Pancreas (tissue), 10 donors: ENCODE data around the gene BPTF. TPM values are rescaled to one million over a fixed set of nuclear protein-coding genes. Genes with fewer than 3 reads are reported as not detected.
"Not testable (repeated sequence)": the region's sequence is repeated elsewhere in the genome, so short reads cannot be mapped to it uniquely, and the experiment has no call there.

Experiments
- ATAC-seq, 4 donors: fragments of 200-7000 bp; cut with Tn5 transposase; one replicate each; pipeline versions ENCODE4 v1.8.0 to v1.9.1; 2020; ENCODE audit warnings: mild to moderate bottlenecking in 4 of 4, moderate library complexity in 4 of 4
- DNase-seq, 6 donors: peaks; one replicate each; pipeline ENCODE4 v3.0.0-alpha.2; 2020
- FAIRE-seq: peaks from 2 replicates; lab custom pipeline; 2012; peaks lifted over from hg19 to GRCh38; lab: Jason Lieb, UNC
- H3K27ac ChIP-seq, 4 donors: fragments of 200-600 bp; sonication (generic); 1 replicate in 3 of 4; 2 replicates in 1 of 4; pipeline versions ENCODE4 v1.5.0 to v1.8.0; 2020
- H3K27me3 ChIP-seq, 4 donors: fragments of 200-600 bp; one replicate each; pipeline ENCODE4 v1.8.0; 2021
- H3K36me3 ChIP-seq, 3 donors: fragments of 200-600 bp; sonication (generic) in 1 of 3; one replicate each; pipeline versions ENCODE4 v1.5.0 to v1.8.0; 2020 to 2021
- H3K4me1 ChIP-seq, 3 donors: fragments of 200-600 bp; one replicate each; pipeline ENCODE4 v1.8.0; 2021
- H3K4me3 ChIP-seq, 4 donors: fragments of 200-600 bp; sonication (generic) in 2 of 4; one replicate each; pipeline versions ENCODE4 v1.5.0 to v1.8.0; 2020 to 2021
- H3K9me3 ChIP-seq, 4 donors: fragments of 200-600 bp; one replicate each; pipeline ENCODE4 v1.8.0; 2021
- CTCF ChIP-seq, 4 donors: fragments of 200-600 bp; sonication (generic) in 3 of 4; IDR thresholded peaks; one replicate each; pipeline versions ENCODE4 v1.5.0 to v1.8.0; 2021; ENCODE audit warnings: antibody characterized with exemption in 4 of 4
- WGBS, 2 donors: extraction: QIAGEN DNeasy Blood & Tissue Kit; methylation state at CpG; one replicate each; pipeline ENCODE4 v1.1.7; 2013; 5-methylcytosine and 5-hydroxymethylcytosine counted together
- intact Hi-C, 3 donors: fragments of 100-400 bp; cut with DNase I; formaldehyde crosslinking; loops; one replicate each; pipeline versions ENCODE4 v1.11.1 to v1.14.2; 2022
- polyA plus RNA-seq, 2 donors: library from polyadenylated mRNA; stranded (reverse); fragments of 200-250 nt; gene quantifications; one replicate each; pipeline ENCODE4 v1.2.3, GENCODE V29; 2013
- total RNA-seq, 6 donors: library from RNA; stranded (reverse); fragmentation: NEBNext Ultra II Directional in 4 of 6; extraction: Animal tissue kit (Norgen Biotek cat#: 25700) in 4 of 6; gene quantifications; one replicate each; pipeline versions ENCODE4 v1.2.1 to v1.2.4, GENCODE V29; 2021 to 2023
- donor health status: healthy with polysubstance abuse.
- donor health status: DM: no; HTN: no; CAD: no; lungs with moderate emphysema.
- donor health status: DM: no; HTN: no; CAD: no.
- donor health status: control.
- donor health status: control.
- donor health status: Bipolar disorder and iron deficiency.
- donor health status: DM: yes; HTN: yes; CAD: no.
- donor health status: DM: no; HTN: no; CAD: no.
- donor health status: DM: no; HTN: no; CAD: no.
- donor health status: DM: yes; HTN: yes; CAD: no.

BPTF gene
- total and polyA plus RNA-seq, 8 donors = 15.5 to 59.1 (median 34.1) TPM

- no peak overlapping the region for H3K27ac ChIP-seq
- no peaks in the 10 kb centered on the region for H3K36me3 ChIP-seq
- H3K4me1 ChIP-seq = no peaks in the 10 kb centered on the region
- WGBS, 2 donors = 90 to 95% methylated on average over 3 of the region's 3 CpGs
- DNase-seq (peak in 1 of 6 donors; percentile 4), FAIRE-seq (no peak), ATAC-seq (no peak)
- no peaks in the 10 kb centered on the region for H3K27me3 ChIP-seq
- H3K4me3 ChIP-seq = no peak overlapping the region
- intact Hi-C loops = no loop called here
- no peak for TF ChIP-seq CTCF (IDR thresholded peaks at IDR 0.05)
- no peaks in the 10 kb centered on the region for H3K9me3 ChIP-seq
Measured at GRCh38 chr17:67785122-67785477, 40.2 kb upstream of the BPTF start.

GRCh38 chr17:67785504-67785903 lies 39.8 kb upstream of the BPTF start:
- no peaks in the 10 kb centered on the region for H3K27me3 ChIP-seq
- 83 to 91% methylated on average over 5 of the region's 5 CpGs for WGBS, 2 donors
- DNase-seq = no peak
- no peak overlapping the region for H3K27ac ChIP-seq
- FAIRE-seq = no peak
- H3K4me3 ChIP-seq = no peak overlapping the region
- H3K9me3 ChIP-seq = no peaks in the 10 kb centered on the region
- TF ChIP-seq CTCF (IDR thresholded peaks at IDR 0.05) = no peak
- no peaks in the 10 kb centered on the region for H3K36me3 ChIP-seq
- H3K4me1 ChIP-seq = no peaks in the 10 kb centered on the region
- intact Hi-C loops = no loop called here
- no peak for ATAC-seq

GRCh38 chr17:67800495-67800928 lies 24.8 kb upstream of the BPTF start:
- intact Hi-C loops = no loop called here
- Histone ChIP-seq H3K9me3 (no peaks in the 10 kb centered on the region), H3K4me1 (no peaks in the 10 kb centered on the region), H3K4me3 (no peak overlapping the region), H3K36me3 (no peaks in the 10 kb centered on the region), H3K27ac (no peak overlapping the region), H3K27me3 (no peaks in the 10 kb centered on the region)
- FAIRE-seq (no peak), DNase-seq (peak; percentile 48 to 82 (median 74)), ATAC-seq (peak; percentile 91 to 99 (median 97))
- 25 to 33% methylated on average over 7 of the region's 7 CpGs for WGBS, 2 donors
- peak; percentile 20 to 45 (median 34) for TF ChIP-seq CTCF (IDR thresholded peaks at IDR 0.05)

GRCh38 chr17:67801626-67802175 lies 23.6 kb upstream of the BPTF start:
- Histone ChIP-seq H3K4me1 (no peaks in the 10 kb centered on the region), H3K4me3 (no peak overlapping the region), H3K27ac (no peak overlapping the region), H3K27me3 (no peaks in the 10 kb centered on the region), H3K36me3 (no peaks in the 10 kb centered on the region), H3K9me3 (no peaks in the 10 kb centered on the region)
- TF ChIP-seq CTCF (IDR thresholded peaks at IDR 0.05) = no peak
- intact Hi-C loops = no loop called here
- FAIRE-seq = no peak
- ATAC-seq = no peak
- DNase-seq = no peak
- 88 to 92% methylated on average over 11 of the region's 11 CpGs for WGBS, 2 donors

GRCh38 chr17:67810464-67810863 lies 14.8 kb upstream of the BPTF start:
- no peak overlapping the region for H3K27ac ChIP-seq
- intact Hi-C loops = no loop called here
- H3K27me3 ChIP-seq = no peaks in the 10 kb centered on the region
- 73 to 92% methylated on average over 1 of the region's 1 CpG for WGBS, 2 donors
- no peaks in the 10 kb centered on the region for H3K36me3 ChIP-seq
- ATAC-seq = no peak
- no peaks in the 10 kb centered on the region for H3K9me3 ChIP-seq
- no peak for DNase-seq
- H3K4me1 ChIP-seq = no peaks in the 10 kb centered on the region
- no peak overlapping the region for H3K4me3 ChIP-seq
- no peak for FAIRE-seq
- no peak for TF ChIP-seq CTCF (IDR thresholded peaks at IDR 0.05)

- H3K36me3 ChIP-seq, H3K27ac ChIP-seq, FAIRE-seq, intact Hi-C loops, ATAC-seq, DNase-seq, H3K9me3 ChIP-seq, H3K4me3 ChIP-seq, H3K4me1 ChIP-seq, H3K27me3 ChIP-seq: not testable (repeated sequence)
- 86 to 98% methylated on average over 6 of the region's 6 CpGs for WGBS, 2 donors
Measured at GRCh38 chr17:67812380-67812779, 12.9 kb upstream of the BPTF start.
